SK-N-SH treated with all-trans-retinoic acid at 6 μM for 48 hours (cell line): ENCODE results near the gene SULT1A2.
"Not testable (repeated sequence)": the region's sequence is repeated elsewhere in the genome, so short reads cannot be mapped to it uniquely, and the experiment has no call there.

Experiments
- ATAC-seq: fragments of 200-7000 bp; cut with Tn5 transposase; 3 replicates; pipeline ENCODE4 v1.9.1; 2020; ENCODE audit warnings: mild to moderate bottlenecking, moderate library complexity
- BACH2 ChIP-seq: fragments of 250-450 bp; sonication (Bioruptor Pico); IDR thresholded peaks from 2 replicates; pipeline ENCODE4 v1.9.0; 2021; ENCODE audit warnings: mild to moderate bottlenecking, borderline replicate concordance
- ESRRG ChIP-seq: fragments of 250-450 bp; sonication (Bioruptor Pico); IDR thresholded peaks from 2 replicates; pipeline ENCODE4 v1.6.1; 2021; ENCODE audit warnings: mild to moderate bottlenecking
- GLIS3 ChIP-seq: fragments of 250-450 bp; sonication (Bioruptor Pico); IDR thresholded peaks from 2 replicates; pipeline ENCODE4 v1.5.0; 2020; ENCODE audit warnings: mild to moderate bottlenecking, moderate library complexity
- PPARA ChIP-seq: fragments of 250-450 bp; sonication (Bioruptor Pico); IDR thresholded peaks from 2 replicates; pipeline ENCODE4 v1.5.0; 2020; ENCODE audit warnings: mild to moderate bottlenecking, borderline replicate concordance
- RARB ChIP-seq: fragments of 250-450 bp; sonication (Bioruptor Pico); IDR thresholded peaks from 2 replicates; pipeline ENCODE4 v1.8.0; 2021; ENCODE audit warnings: mild to moderate bottlenecking, moderate library complexity
- SNAI2 ChIP-seq: fragments of 250-450 bp; sonication (Bioruptor Pico); IDR thresholded peaks from 2 replicates; pipeline ENCODE4 v1.5.0; 2020; ENCODE audit warnings: mild to moderate bottlenecking, moderate library complexity
- TCF4 ChIP-seq: fragments of 250-450 bp; sonication (Bioruptor Pico); IDR thresholded peaks from 2 replicates; pipeline ENCODE4 v1.8.0; 2021; ENCODE audit warnings: mild to moderate bottlenecking, moderate library complexity, borderline replicate concordance
- ZC3H10 ChIP-seq: fragments of 250-450 bp; sonication (Bioruptor Pico); IDR thresholded peaks from 2 replicates; pipeline ENCODE4 v1.5.1; 2021; ENCODE audit warnings: mild to moderate bottlenecking, moderate library complexity
- ZFP3 ChIP-seq: fragments of 250-450 bp; sonication (Bioruptor Pico); IDR thresholded peaks from 2 replicates; pipeline ENCODE4 v1.5.0; 2020; ENCODE audit warnings: mild to moderate bottlenecking, moderate library complexity
- ZNF565 ChIP-seq: fragments of 450-650 bp; formaldehyde crosslinking; conservative IDR thresholded peaks from 2 replicates; pipeline ENCODE4 v1.5.0; 2020; ENCODE audit warnings: low read depth, mild to moderate bottlenecking, moderate library complexity
- ZNF70 ChIP-seq: fragments of 450-650 bp; formaldehyde crosslinking; IDR thresholded peaks from 2 replicates; pipeline ENCODE4 v1.5.0; 2020; ENCODE audit warnings: mild to moderate bottlenecking, moderate library complexity
- TF ChIP-seq, protein P1 (sequence below): fragments of 250-450 bp; sonication (Bioruptor Pico); IDR thresholded peaks from 2 replicates; pipeline ENCODE4 v1.8.0; 2020; ENCODE audit warnings: mild to moderate bottlenecking, moderate library complexity, borderline replicate concordance
- TF ChIP-seq, protein P2 (sequence below): fragments of 250-450 bp; sonication (Bioruptor Pico); IDR thresholded peaks from 2 replicates; pipeline ENCODE4 v1.5.1; 2020; ENCODE audit warnings: low read depth, mild to moderate bottlenecking, moderate library complexity
- TF ChIP-seq, protein P3 (sequence below): fragments of 250-450 bp; sonication (Bioruptor Pico); IDR thresholded peaks from 2 replicates; pipeline ENCODE4 v1.5.0; 2020; ENCODE audit warnings: mild to moderate bottlenecking, moderate library complexity
- TF ChIP-seq, protein P4 (sequence below): fragments of 250-450 bp; sonication (Bioruptor Pico); IDR thresholded peaks from 2 replicates; pipeline ENCODE4 v1.5.1; 2021; ENCODE audit warnings: mild to moderate bottlenecking, moderate library complexity
- TF ChIP-seq, protein P5 (sequence below): fragments of 250-450 bp; sonication (Bioruptor Pico); IDR thresholded peaks from 2 replicates; pipeline ENCODE4 v1.8.0; 2021; ENCODE audit warnings: low read depth, mild to moderate bottlenecking, moderate library complexity, borderline replicate concordance

The SULT1A2 gene

DNA sequence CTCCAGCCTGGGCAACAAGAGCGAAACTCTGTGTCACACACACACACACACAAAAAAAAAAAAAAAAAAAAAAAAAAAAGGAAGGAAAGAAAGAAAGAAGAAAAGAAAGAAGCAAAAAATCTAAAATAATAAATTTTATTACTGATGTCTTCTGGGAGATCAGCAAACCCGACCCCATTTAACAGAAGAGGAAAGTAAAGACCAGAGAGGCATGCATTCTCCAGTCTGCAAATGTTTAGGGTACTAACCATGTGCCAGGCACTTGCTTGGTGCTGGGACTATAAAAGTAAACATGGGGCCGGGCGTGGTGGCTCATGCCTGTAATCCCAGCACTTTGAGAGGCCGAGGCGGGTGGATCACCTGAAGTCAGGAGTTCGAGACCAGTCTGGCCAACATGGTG is 50.9 kb downstream of the SULT1A2 start:
- not testable (repeated sequence) for ATAC-seq

DNA sequence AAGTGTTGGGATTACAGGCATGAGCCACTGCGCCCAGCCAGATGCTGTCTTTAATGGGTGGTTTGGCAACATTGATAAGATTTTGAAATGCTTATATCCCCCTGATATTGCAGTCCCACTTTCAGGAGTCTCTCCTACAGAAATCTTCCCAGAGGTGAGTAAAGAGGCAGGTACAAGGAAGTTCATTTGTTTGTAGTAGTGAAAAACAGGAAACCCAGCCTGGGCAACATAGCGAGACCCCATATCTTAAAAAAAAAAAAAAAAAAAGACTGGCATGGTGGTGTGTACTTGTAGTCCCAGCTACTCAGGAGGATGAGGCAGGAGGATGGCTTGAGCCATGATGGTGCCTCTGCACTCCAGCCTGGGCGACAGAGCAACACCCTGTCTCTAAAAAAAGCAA is 51.9 kb downstream of the SULT1A2 start:
- ATAC-seq: no peak
- TF ChIP-seq, protein P1, sequence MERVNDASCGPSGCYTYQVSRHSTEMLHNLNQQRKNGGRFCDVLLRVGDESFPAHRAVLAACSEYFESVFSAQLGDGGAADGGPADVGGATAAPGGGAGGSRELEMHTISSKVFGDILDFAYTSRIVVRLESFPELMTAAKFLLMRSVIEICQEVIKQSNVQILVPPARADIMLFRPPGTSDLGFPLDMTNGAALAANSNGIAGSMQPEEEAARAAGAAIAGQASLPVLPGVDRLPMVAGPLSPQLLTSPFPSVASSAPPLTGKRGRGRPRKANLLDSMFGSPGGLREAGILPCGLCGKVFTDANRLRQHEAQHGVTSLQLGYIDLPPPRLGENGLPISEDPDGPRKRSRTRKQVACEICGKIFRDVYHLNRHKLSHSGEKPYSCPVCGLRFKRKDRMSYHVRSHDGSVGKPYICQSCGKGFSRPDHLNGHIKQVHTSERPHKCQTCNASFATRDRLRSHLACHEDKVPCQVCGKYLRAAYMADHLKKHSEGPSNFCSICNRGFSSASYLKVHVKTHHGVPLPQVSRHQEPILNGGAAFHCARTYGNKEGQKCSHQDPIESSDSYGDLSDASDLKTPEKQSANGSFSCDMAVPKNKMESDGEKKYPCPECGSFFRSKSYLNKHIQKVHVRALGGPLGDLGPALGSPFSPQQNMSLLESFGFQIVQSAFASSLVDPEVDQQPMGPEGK (CRISPR knock-in tag): no peak
- TF ChIP-seq ESRRG (CRISPR knock-in tag) (no peak), RARB (no peak), BACH2 (CRISPR knock-in tag) (no peak), TCF4 (CRISPR knock-in tag) (no peak)

DNA sequence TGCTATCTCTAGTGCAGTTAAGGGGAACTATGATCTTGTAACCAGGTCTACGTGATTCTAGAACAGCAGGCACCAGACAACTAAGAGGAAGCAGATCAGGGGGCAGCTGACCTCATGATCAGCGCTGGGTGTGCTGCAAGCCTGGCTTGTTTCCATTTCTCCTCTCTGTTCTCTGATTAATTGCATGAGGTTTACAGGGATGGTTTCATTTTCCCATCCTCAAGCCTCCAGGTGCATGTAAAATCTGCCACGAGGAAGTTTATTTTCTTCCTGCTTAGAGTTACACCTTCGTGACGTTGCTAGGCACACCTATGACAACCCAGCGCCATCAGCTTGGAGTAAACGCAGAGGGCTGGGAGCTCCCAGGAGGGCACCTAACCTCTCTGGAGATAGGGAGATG is 53.8 kb downstream of the SULT1A2 start:
- TF ChIP-seq ZNF565 (CRISPR knock-in tag) (no peak), ZC3H10 (CRISPR knock-in tag) (no peak), SNAI2 (CRISPR knock-in tag) (no peak), ESRRG (CRISPR knock-in tag) (no peak), ZNF70 (CRISPR knock-in tag) (no peak), ZFP3 (CRISPR knock-in tag) (no peak), PPARA (CRISPR knock-in tag) (no peak)
- TF ChIP-seq, protein P2, sequence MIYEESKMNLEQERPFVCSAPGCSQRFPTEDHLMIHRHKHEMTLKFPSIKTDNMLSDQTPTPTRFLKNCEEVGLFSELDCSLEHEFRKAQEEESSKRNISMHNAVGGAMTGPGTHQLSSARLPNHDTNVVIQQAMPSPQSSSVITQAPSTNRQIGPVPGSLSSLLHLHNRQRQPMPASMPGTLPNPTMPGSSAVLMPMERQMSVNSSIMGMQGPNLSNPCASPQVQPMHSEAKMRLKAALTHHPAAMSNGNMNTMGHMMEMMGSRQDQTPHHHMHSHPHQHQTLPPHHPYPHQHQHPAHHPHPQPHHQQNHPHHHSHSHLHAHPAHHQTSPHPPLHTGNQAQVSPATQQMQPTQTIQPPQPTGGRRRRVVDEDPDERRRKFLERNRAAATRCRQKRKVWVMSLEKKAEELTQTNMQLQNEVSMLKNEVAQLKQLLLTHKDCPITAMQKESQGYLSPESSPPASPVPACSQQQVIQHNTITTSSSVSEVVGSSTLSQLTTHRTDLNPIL (CRISPR knock-in tag): no peak
- TF ChIP-seq, protein P3, sequence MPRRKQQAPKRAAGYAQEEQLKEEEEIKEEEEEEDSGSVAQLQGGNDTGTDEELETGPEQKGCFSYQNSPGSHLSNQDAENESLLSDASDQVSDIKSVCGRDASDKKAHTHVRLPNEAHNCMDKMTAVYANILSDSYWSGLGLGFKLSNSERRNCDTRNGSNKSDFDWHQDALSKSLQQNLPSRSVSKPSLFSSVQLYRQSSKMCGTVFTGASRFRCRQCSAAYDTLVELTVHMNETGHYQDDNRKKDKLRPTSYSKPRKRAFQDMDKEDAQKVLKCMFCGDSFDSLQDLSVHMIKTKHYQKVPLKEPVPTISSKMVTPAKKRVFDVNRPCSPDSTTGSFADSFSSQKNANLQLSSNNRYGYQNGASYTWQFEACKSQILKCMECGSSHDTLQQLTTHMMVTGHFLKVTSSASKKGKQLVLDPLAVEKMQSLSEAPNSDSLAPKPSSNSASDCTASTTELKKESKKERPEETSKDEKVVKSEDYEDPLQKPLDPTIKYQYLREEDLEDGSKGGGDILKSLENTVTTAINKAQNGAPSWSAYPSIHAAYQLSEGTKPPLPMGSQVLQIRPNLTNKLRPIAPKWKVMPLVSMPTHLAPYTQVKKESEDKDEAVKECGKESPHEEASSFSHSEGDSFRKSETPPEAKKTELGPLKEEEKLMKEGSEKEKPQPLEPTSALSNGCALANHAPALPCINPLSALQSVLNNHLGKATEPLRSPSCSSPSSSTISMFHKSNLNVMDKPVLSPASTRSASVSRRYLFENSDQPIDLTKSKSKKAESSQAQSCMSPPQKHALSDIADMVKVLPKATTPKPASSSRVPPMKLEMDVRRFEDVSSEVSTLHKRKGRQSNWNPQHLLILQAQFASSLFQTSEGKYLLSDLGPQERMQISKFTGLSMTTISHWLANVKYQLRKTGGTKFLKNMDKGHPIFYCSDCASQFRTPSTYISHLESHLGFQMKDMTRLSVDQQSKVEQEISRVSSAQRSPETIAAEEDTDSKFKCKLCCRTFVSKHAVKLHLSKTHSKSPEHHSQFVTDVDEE (CRISPR knock-in tag): no peak
- TF ChIP-seq, protein P4, sequence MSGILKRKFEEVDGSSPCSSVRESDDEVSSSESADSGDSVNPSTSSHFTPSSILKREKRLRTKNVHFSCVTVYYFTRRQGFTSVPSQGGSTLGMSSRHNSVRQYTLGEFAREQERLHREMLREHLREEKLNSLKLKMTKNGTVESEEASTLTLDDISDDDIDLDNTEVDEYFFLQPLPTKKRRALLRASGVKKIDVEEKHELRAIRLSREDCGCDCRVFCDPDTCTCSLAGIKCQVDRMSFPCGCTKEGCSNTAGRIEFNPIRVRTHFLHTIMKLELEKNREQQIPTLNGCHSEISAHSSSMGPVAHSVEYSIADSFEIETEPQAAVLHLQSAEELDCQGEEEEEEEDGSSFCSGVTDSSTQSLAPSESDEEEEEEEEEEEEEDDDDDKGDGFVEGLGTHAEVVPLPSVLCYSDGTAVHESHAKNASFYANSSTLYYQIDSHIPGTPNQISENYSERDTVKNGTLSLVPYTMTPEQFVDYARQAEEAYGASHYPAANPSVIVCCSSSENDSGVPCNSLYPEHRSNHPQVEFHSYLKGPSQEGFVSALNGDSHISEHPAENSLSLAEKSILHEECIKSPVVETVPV (CRISPR knock-in tag): no peak
- TF ChIP-seq, protein P1 (CRISPR knock-in tag): no peak
- TF ChIP-seq, protein P5, sequence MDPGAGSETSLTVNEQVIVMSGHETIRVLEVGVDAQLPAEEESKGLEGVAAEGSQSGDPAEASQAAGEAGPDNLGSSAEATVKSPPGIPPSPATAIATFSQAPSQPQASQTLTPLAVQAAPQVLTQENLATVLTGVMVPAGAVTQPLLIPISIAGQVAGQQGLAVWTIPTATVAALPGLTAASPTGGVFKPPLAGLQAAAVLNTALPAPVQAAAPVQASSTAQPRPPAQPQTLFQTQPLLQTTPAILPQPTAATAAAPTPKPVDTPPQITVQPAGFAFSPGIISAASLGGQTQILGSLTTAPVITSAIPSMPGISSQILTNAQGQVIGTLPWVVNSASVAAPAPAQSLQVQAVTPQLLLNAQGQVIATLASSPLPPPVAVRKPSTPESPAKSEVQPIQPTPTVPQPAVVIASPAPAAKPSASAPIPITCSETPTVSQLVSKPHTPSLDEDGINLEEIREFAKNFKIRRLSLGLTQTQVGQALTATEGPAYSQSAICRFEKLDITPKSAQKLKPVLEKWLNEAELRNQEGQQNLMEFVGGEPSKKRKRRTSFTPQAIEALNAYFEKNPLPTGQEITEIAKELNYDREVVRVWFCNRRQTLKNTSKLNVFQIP: no peak
- no peak for ATAC-seq

DNA sequence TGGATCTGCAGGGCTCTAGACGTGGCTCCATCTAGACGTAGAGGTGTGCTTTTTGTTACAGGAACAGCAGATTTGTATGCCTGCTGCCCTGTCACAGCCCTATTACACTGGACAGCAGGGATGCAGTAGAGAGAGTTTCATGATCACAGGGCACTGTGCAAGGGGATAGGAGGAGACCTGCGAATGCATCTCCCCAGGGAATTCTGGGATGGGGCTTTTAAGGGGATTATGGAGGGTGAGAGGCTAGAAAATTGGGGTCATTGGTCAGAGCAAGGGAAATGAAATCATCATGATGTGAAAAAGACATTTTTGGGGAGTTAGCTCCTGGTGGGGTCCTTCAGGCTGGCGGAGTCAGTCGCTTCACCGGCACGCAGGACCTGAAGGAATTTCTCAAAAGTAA is 54.2 kb downstream of the SULT1A2 start:
- TF ChIP-seq, protein P2 (CRISPR knock-in tag): no peak
- no peak for TF ChIP-seq GLIS3
- TF ChIP-seq, protein P4 (CRISPR knock-in tag): no peak
- TF ChIP-seq ZC3H10 (CRISPR knock-in tag): no peak
- TF ChIP-seq, all 23 proteins: peak for 0
- no peak for ATAC-seq
